HTR-8/SVneo (cell line): ENCODE measurements around the gene EXOC6B.
"Not testable (repeated sequence)": the region's sequence is repeated elsewhere in the genome, so short reads cannot be mapped to it uniquely, and the experiment has no call there.

Experiments used
- DNase-seq: peaks from one replicate; pipeline ENCODE4 v3.0.0; 2011; ENCODE audit warnings: low spot score, mixed read lengths; ENCODE audit not compliant: insufficient read length
- FAIRE-seq: peaks from 2 replicates; lab custom pipeline; 2011; peaks lifted over from hg19 to GRCh38; lab: Jason Lieb, UNC

Gene EXOC6B

GRCh38 chr2:72629062-72629461, 196.8 kb downstream of the EXOC6B start:
- no peak for FAIRE-seq
- no peak for DNase-seq

DNA sequence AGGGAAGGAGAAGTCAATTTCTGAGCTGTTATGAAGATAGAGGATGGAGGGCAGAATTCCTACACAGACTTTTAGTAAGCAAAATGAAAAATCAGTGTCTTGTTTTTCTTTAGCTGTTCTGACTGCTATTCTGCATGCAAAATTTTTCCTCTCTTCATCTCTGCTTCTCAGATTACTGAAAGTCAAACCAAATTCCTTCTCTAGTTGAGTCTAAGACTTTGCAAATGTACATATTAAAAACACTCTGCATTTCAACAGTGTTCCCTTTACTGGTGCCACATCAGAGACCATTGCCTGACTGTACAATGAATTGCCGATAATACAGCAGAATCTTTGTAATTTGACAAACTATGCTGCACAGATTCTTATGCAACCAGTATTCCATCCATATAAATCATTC, 198.8 kb downstream of the EXOC6B start:
- FAIRE-seq, result no peak

DNA sequence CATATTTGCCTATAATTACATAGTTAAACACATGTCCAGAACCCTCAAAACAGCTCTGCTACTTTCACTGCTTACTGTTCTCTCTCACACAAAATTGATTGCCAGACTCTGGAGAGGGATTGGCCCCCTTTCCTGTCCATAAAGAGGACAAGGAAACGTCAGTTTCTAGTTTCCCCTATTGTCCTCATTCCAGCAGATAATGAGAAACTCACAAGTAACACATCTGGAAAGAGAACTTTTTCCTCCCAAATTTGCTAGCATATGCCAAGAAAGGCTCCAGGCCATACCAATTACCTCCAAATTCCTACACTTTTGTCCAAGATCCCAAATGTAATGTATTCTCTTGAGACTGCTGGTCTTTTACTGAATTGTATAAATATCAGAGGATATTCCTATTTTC, 200.5 kb downstream of the EXOC6B start:
- FAIRE-seq (no peak), DNase-seq (no peak)

More for the DNA sequence above, 198.8 kb downstream of the EXOC6B start:
- DNase-seq, result no peak

DNA sequence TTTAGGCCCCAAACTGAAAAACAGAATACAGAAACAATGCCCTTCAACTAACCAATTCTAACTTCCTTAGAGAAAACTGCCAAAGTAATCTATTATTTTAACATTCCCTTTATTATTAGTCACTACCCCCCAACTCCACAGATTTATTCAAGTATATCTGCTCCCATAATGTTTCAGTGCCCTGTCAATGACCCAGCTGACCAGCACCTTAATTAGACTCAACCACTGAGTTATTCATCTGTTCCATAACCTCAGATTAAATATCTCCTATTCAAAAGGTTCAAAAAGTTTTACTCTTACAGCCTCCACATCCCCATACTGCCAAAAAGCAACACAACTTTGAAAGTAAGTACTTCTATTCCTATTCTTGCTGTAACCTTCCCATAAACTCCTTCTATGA, 202.4 kb downstream of the EXOC6B start:
- FAIRE-seq (no peak), DNase-seq (no peak)

DNA sequence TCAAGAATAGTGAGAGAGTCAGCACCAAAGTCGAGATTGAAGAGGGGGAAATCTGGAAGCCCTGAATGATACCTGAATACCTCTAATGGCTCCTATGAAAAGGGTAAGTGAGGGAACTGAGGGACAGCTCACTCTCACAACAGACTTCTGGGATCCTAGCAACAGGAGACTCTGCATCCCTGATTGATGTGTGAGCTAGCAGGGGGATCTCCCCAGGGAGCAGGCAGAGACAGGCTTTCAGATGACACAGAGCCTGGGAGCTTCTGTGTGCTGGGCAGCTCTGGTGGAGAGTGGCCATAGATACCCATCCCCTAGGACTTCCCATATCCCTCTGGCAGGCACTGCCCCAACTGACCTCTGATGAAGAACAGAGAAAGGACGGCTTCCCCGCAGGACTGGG, 206.2 kb downstream of the EXOC6B start:
- DNase-seq (no peak), FAIRE-seq (no peak)

GRCh38 chr2:72613931-72614330, 211.9 kb downstream of the EXOC6B start:
- DNase-seq (no peak), FAIRE-seq (no peak)

GRCh38 chr2:72612614-72613160, 213.1 kb downstream of the EXOC6B start:
- FAIRE-seq, result no peak
- DNase-seq, result no peak

- no peak for DNase-seq
- FAIRE-seq, result no peak
Measured at GRCh38 chr2:72607189-72607588, 218.6 kb downstream of the EXOC6B start.

DNA sequence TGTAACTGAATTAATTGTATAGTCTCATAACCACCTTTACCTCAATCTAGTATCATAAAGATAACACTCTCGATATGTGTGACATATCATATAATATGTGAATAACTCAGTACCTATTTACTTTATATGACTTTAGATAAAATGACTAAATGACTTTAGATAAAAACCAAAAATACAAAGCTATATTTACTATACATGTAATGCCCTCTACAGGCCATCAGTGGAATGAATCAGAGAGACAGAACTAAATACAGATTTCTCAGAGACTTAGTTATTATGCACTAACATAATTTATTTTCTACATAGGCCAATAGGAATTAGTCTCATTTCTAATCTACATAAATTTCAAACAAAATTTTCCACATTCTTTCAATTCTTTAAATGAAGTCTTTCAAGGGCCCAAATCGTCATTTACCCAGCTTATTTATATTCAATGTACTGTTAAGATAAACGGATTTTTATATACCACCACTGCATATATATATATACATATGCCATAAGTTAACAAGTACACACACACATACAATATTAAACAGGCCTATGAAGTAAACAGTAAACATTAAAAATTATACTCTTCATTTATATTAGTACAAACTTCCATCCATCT, 219.9 kb downstream of the EXOC6B start:
- FAIRE-seq (no peak), DNase-seq (peak; percentile 31)

DNA sequence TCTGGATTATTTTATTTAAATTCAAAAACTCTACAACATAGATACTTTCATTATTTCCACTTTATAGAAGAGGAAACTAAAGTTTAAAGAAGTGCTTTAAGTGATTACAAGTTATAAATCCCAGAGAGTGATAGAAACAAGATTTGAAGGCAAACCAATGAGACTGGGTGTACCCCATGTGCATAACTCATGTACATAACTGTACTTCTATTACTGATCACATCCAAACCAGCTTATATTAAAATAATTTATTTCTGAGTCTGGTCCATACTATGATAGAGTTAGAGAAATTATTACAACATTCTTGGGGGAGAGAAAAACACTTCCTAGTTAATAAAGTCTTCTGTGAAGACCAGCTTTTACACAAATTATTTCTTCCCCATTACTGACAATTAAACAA, 221.4 kb downstream of the EXOC6B start:
- DNase-seq, result no peak
- FAIRE-seq, result no peak

DNA sequence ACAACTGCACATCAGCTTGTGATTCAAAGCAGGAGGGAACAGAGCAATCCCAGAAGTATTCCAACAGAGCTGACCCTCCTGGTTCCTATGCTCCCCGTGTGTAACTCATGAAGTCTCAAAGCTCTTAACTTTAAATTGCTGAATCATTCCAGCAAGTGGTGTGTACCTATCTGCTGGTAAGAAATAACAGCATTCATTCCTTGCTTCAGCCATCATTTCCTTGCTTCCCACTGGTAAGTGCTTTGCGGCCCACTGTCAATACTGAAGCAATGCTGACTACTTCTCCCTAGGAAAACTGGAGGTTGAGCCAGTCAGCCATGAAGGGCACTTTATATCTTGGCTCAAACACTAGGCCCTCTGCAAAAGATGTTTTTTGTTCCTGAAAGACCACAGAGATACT, 222.4 kb downstream of the EXOC6B start:
- FAIRE-seq, result no peak
- DNase-seq, result no peak

DNA sequence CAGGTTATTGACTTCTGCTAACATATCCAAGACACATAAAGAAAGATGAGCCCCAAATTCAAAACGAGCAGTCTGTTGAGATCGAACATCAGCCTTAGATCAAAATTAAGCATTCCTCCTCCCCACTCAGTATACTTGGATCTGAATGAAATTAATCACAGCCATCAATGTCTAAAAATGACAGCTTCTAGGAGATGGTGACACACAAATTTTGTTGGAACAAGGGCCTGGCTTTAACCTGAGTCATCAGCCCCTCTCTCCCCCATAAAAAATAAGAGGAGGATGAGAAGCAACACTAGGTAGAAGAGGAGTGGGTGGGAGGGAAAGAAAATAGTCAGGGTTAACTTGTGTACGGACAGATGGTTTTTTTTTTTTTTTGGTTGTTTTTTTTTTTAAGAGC, 223.1 kb downstream of the EXOC6B start:
- FAIRE-seq, result no peak
- DNase-seq, result no peak

DNA sequence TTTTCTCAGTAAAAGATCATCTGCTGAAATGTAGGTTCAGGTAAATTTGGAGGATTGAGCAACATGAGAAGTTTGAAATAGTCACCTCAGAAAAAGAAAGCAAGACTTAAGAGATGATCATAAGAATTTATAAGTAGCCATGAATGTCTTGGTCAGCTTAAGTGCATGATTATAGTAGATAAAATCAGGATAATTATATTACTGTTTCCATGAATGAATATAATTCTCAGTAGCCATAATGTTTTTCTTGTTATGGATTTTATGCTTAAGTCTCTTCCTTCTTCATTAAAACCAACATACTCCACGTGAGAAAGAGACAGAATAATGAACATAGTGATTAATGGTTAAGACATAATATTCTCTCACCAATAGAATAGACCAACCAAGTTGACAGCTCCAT, 223.7 kb downstream of the EXOC6B start:
- DNase-seq, result no peak
- FAIRE-seq, result no peak

GRCh38 chr2:72583836-72584235, 242.0 kb downstream of the EXOC6B start:
- DNase-seq, FAIRE-seq: not testable (repeated sequence)

DNA sequence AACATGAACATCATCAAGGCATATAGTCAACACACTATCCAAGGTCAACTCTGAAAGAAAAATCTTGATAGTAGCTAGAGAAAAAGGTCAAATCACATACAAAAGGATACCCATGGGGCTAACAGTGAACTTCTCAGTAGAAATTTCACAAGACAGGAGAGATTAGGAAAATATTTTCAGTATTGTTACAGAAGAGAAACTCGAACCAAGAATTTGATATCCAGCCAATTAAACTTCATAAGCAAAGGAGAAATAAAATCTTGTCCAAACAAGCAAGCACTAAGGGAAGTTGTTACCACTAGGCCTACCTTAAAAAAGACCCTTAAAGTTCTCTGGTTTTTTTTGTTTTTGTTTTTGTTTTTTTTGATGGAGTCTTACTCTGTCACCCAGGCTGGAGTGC, 242.5 kb downstream of the EXOC6B start:
- DNase-seq, result no peak
- no peak for FAIRE-seq

DNA sequence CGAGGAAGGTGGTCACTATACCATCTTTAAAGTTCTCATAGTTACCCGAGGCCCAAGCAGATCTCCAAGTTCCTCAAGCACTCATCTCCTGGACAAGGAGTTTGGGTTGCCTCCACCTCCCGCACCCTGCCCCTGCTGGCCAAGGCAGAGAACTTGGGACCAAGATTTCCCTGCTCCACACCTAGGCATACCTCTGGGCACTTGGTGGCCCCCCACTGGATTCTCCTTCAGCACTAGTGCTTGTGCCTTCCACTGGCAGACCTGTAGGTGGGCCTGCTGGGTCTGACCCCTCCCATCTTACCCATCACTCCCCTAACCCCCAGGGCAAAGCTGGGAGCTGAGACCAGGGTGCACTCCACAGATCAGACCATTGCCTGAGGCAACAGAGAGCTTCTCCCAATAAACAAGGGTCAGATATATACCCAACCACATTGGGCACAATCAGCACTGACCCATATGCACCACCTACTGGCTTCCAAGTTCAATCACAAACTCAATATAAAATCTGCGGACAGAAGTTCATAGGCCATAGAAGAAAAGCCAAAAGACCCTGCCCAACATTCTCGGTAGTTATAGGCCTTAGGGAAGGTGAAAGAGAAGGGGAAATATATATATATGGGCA, 244.2 kb downstream of the EXOC6B start:
- no peak for DNase-seq
- FAIRE-seq, result no peak

GRCh38 chr2:72579591-72580180, 246.1 kb downstream of the EXOC6B start:
- DNase-seq, result peak; percentile 32

GRCh38 chr2:72576861-72577260, 249.0 kb downstream of the EXOC6B start:
- DNase-seq (no peak), FAIRE-seq (no peak)

More at GRCh38 chr2:72579591-72580180, 246.1 kb downstream of the EXOC6B start:
- FAIRE-seq, result no peak

DNA sequence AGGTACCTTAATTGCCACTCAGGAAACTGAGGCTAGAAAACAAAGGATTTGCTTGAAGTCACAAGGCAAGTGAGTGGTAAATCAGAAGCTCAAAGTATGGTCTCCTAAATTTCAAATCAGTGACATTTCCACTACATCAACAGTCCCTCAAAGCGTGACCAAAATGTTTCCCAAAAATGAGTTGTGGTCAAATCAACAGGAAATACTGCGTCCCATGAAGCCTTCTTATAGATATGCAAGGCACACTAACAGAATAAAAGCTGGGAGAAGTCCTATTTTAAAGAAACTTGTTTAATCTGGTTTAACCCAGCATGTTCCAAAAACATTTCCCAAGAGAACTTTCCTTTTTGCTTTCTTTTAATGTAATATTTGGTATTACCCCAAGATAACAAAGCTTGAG, 249.4 kb downstream of the EXOC6B start:
- DNase-seq (no peak), FAIRE-seq (no peak)

DNA sequence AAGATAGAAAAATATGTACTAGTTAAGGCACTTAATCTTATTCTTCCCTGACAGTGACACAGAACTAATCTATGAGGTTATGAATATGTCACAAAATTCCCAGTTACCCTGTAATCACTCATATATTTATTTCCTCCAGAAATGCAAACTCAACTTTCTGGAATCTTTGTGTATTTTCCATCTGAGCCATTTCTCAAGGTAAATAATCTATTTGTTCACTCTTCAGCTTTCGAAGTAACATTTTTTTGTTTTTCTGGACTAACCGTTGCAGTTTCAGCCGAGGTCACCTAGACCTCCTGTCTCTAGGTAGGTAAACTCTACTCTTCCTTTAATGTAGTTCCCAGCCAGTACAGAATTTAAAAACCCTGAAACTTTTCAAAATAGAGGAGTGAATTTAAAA, 250.9 kb downstream of the EXOC6B start:
- FAIRE-seq, result no peak
- DNase-seq, result no peak

DNA sequence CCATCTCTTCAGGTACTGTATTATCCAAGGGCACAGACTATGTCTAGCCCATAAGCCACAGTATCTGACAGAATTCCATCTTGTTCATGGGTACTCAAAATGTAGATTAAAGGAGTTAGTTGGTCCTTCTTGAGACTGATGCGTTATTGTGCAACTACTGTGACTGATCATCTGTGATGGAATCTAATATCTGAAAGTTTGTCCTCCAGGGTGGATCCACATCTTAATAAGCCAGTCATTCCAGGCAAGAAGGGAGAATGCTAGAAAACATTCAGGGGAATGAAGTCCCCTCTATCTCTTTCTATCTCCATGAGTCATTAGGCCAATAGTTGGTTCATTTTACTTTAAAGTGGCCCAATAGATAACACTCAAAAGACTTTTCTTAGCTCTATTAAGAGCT, 252.6 kb downstream of the EXOC6B start:
- FAIRE-seq, result peak; percentile 76
- DNase-seq, result no peak

DNA sequence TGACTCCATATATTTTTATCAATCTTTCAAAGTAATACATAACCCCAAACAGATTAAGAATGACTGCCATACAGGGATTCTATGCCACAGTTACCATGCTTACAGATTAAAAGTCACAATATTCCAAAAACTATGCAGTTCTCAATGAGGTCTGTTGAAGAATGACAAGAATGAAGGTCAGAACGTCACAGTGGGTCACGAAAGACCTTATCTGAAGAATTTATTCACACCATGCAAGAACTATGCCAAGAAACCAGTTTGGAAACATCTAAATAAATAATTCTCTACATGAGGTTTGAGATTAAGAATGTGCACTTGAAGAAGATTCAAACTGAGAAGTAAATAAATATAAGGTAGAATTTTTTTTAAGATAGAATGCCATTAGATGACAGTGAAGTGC, 253.3 kb downstream of the EXOC6B start:
- DNase-seq (peak; percentile 28), FAIRE-seq (no peak)
